Endothelial cell of umbilical vein (primary cell): Measurements from ENCODE around the gene UVRAG.

Source experiments
- CTCF ChIP-seq, 2 donors: IDR thresholded peaks; 1 replicate in 1 of 2; 2 replicates in 1 of 2; pipeline ENCODE4 v1.5.1; 2011; ENCODE audit warnings: low read length in 2 of 2, mild to moderate bottlenecking in 2 of 2, moderate library complexity in 2 of 2, control low read depth in 1 of 2, inconsistent platforms in 1 of 2, low read depth in 1 of 2; ENCODE audit not compliant: insufficient read depth in 1 of 2; ENCODE audit errors: extremely low read depth in 1 of 2
- EZH2 ChIP-seq: IDR thresholded peaks from 2 replicates; pipeline ENCODE4 v1.6.1; 2012; ENCODE audit warnings: borderline replicate concordance, low read depth, mild to moderate bottlenecking, moderate library complexity, low read length, inconsistent platforms; ENCODE audit not compliant: severe bottlenecking
- MAX ChIP-seq: IDR thresholded peaks from 2 replicates; pipeline ENCODE4 v1.6.1; 2011; ENCODE audit not compliant: insufficient read depth, insufficient read length
- MYC ChIP-seq: IDR thresholded peaks from one replicate; pipeline ENCODE4 v1.6.1; 2011; ENCODE audit warnings: mild to moderate bottlenecking, low read depth, low read length
- POLR2A ChIP-seq: IDR thresholded peaks from 2 replicates; pipeline ENCODE4 v1.6.1; 2012; ENCODE audit warnings: low read depth, mild to moderate bottlenecking, control low read depth, low read length
- POLR2AphosphoS5 ChIP-seq: IDR thresholded peaks from 2 replicates; pipeline ENCODE4 v1.6.1; 2012; ENCODE audit warnings: low read depth, mild to moderate bottlenecking, control low read depth, low read length, moderate library complexity; ENCODE audit not compliant: insufficient read depth

GRCh38 chr11:75902631-75903030 lies 87.6 kb downstream of the UVRAG start:
- no peak for TF ChIP-seq CTCF (IDR thresholded peaks at IDR 0.05; ENCODE audit: extremely low read depth in 1 of 2, insufficient read depth in 1 of 2, low read depth in 1 of 2, low read length in 2 of 2)
- TF ChIP-seq POLR2A, result no peak
- no peak for TF ChIP-seq POLR2AphosphoS5
- TF ChIP-seq EZH2, result no peak
- no peak for TF ChIP-seq MYC
- TF ChIP-seq MAX, result no peak
